ENCODE results near the gene RTBDN.

GRCh38 chr19:12794971-12795381 lies 39.4 kb downstream of the RTBDN start:
- TF ChIP-seq RAD21 (IDR thresholded peaks at IDR 0.05; ENCODE audit: low read depth) = no peak
- no peak for TF ChIP-seq USF1 (IDR thresholded peaks at IDR 0.05)
- no peak for TF ChIP-seq ZBTB7A (IDR thresholded peaks at IDR 0.05; ENCODE audit: low read depth)
- TF ChIP-seq REST (IDR thresholded peaks at IDR 0.05; ENCODE audit: low read depth) = no peak
- no peak for TF ChIP-seq CREB1 (IDR thresholded peaks at IDR 0.05; ENCODE audit: low read depth)
- no peak for TF ChIP-seq CEBPB (IDR thresholded peaks at IDR 0.05)
- no peak for TF ChIP-seq TCF12 (IDR thresholded peaks at IDR 0.05; ENCODE audit: low read depth)
- TF ChIP-seq NFIC (IDR thresholded peaks at IDR 0.05) = no peak
- TF ChIP-seq TAF1 (IDR thresholded peaks at IDR 0.05; ENCODE audit: low read depth) = no peak
- TF ChIP-seq MAX (IDR thresholded peaks at IDR 0.05) = no peak
